Panc1 (cell line): ENCODE data around the gene PHRF1. TPM values are rescaled to one million over a fixed set of nuclear protein-coding genes. Genes with fewer than 3 reads are reported as not detected.

Experiments
- ATAC-seq: fragments of 200-7000 bp; cut with Tn5 transposase; 2 replicates; pipeline ENCODE4 v1.9.1; 2020; ENCODE audit warnings: mild to moderate bottlenecking, moderate library complexity
- BruUV-seq: library from RNA; stranded (reverse); fragments of 400-500 nt; replicated peaks from 2 replicates; lab custom pipeline; 2021; lab: Mats Ljungman, UMichigan
- CTCF ChIA-PET: fragments of 300-600 bp; sonication (Branson Sonifier 250); formaldehyde crosslinking; loops from one replicate; lab custom pipeline; 2022; ENCODE audit warnings: antibody characterized with exemption; lab: Charles Lee
- POLR2A ChIA-PET: fragments of 300-600 bp; sonication (Branson Sonifier 250); formaldehyde crosslinking; loops from one replicate; lab custom pipeline; 2022; ENCODE audit warnings: antibody characterized with exemption; lab: Charles Lee
- DNase-seq: peaks from one replicate; pipeline ENCODE4 v3.0.0-alpha.2; 2010; ENCODE audit warnings: low read depth, low spot score
- H3K27ac ChIP-seq: 2 replicates; pipeline ENCODE4 v1.5.1; 2011; ENCODE audit warnings: mild to moderate bottlenecking, low read length, inconsistent platforms
- H3K27me3 ChIP-seq: fragments of 200-500 bp; sonication (Bioruptor generic); 2 replicates; pipeline ENCODE4 v1.6.0; 2014; ENCODE audit warnings: low read length, inconsistent platforms; ENCODE audit not compliant: control insufficient read depth, insufficient read depth
- H3K36me3 ChIP-seq: fragments of 200-500 bp; sonication (Bioruptor generic); 2 replicates; pipeline ENCODE4 v1.5.1; 2014; ENCODE audit warnings: inconsistent platforms, mild to moderate bottlenecking, low read length, moderate library complexity; ENCODE audit not compliant: control insufficient read depth, insufficient read depth
- H3K4me1 ChIP-seq: 2 replicates; pipeline ENCODE4 v1.5.1; 2011; ENCODE audit warnings: inconsistent platforms, mild to moderate bottlenecking, low read length, moderate library complexity; ENCODE audit not compliant: control insufficient read depth, insufficient read depth
- H3K4me3 ChIP-seq, 2 experiments: 2 replicates each; pipeline ENCODE4 v1.5.1; 2011 to 2012; ENCODE audit warnings: low read depth in 2 of 2, low read length in 2 of 2, mild to moderate bottlenecking in 2 of 2, inconsistent platforms in 1 of 2, moderate library complexity in 1 of 2
- H3K9me3 ChIP-seq: fragments of 200-500 bp; sonication (Bioruptor generic); 2 replicates; pipeline ENCODE4 v1.5.1; 2014; ENCODE audit warnings: low read depth, mild to moderate bottlenecking, inconsistent platforms, low read length, moderate library complexity; ENCODE audit not compliant: control insufficient read depth, insufficient read depth
- CTCF ChIP-seq: fragments of 450-650 bp; IDR thresholded peaks from 2 replicates; pipeline ENCODE4 v1.5.1; 2017; ENCODE audit warnings: mild to moderate bottlenecking
- POLR2AphosphoS5 ChIP-seq: IDR thresholded peaks from 2 replicates; pipeline ENCODE4 v1.6.1; 2012; ENCODE audit warnings: mild to moderate bottlenecking, low read depth, low read length, moderate library complexity
- REST ChIP-seq, 2 experiments: IDR thresholded peaks; 2 replicates each; pipeline ENCODE4 v1.6.1; 2011 to 2012; ENCODE audit warnings: low read depth in 2 of 2, control low read depth in 1 of 2, low read length in 1 of 2, mild to moderate bottlenecking in 1 of 2, moderate library complexity in 1 of 2; ENCODE audit not compliant: insufficient read depth in 1 of 2
- SIN3A ChIP-seq: IDR thresholded peaks from 2 replicates; pipeline ENCODE4 v1.6.1; 2012; ENCODE audit warnings: low read depth, mild to moderate bottlenecking, low read length, moderate library complexity, borderline replicate concordance; ENCODE audit not compliant: insufficient read depth
- TCF7L2 ChIP-seq: IDR thresholded peaks from 2 replicates; pipeline ENCODE4 v1.6.1; 2011; ENCODE audit warnings: mild to moderate bottlenecking, low read depth, low read length, inconsistent platforms
- in situ Hi-C: cut with HindIII; loops from 2 replicates; pipeline ENCODE4 v1.10.0; 2016; ENCODE audit warnings: low sequenced_read_pairs, low pct_unique_long_range_greater_than_20kb
- intact Hi-C: fragments of 100-400 bp; cut with micrococcal nuclease; formaldehyde crosslinking; loops from one replicate; pipeline ENCODE4 v1.10.0; 2022; ENCODE audit not compliant: unreplicated experiment
- total RNA-seq: library from RNA; stranded (reverse); gene quantifications from one replicate; pipeline ENCODE4 v1.2.1, GENCODE V29; 2021; ENCODE audit not compliant: unreplicated experiment

The PHRF1 gene
- total RNA-seq, 1 experiment from 2014 or later: 90.6 TPM

- no peak for DNase-seq
- CTCF ChIA-PET: no interaction called here
- H3K27me3 ChIP-seq: no peaks in the 10 kb centered on the region
- no peak for ATAC-seq
- no peaks in the 10 kb centered on the region for H3K4me1 ChIP-seq
- no peak overlapping the region for H3K4me3 ChIP-seq
- in situ Hi-C loops (no loop called here), intact Hi-C loops (no loop called here)
- TF ChIP-seq REST (IDR thresholded peaks at IDR 0.05; ENCODE audit: insufficient read depth in 1 of 2, low read depth in 2 of 2, low read length in 1 of 2) (no peak), CTCF (no peak), SIN3A (no peak), TCF7L2 (no peak), POLR2AphosphoS5 (no peak)
- POLR2A ChIA-PET: interaction anchor here (0.7 kb wide), 1 partner anchor 127 kb away, joined by 6 read pairs; no protein-coding TSS in a partner anchor
- no peak overlapping the region for H3K27ac ChIP-seq
- H3K9me3 ChIP-seq: no peaks in the 10 kb centered on the region
- BruUV-seq: no TSS peak
- no peaks in the 10 kb centered on the region; the same call in 1 of the 2 replicates for H3K36me3 ChIP-seq
Measured at GRCh38 chr11:656426-656825, 80.2 kb downstream of the PHRF1 start.

- no TSS peak for BruUV-seq
- in situ Hi-C loops: no loop called here
Measured at GRCh38 chr11:656866-657265, 80.6 kb downstream of the PHRF1 start.

More at GRCh38 chr11:656866-657265, 80.6 kb downstream of the PHRF1 start:
- Histone ChIP-seq H3K4me1 (no peaks in the 10 kb centered on the region), H3K4me3 (no peak overlapping the region), H3K27ac (no peak overlapping the region), H3K36me3 (no peaks in the 10 kb centered on the region; the same call in 1 of the 2 replicates), H3K27me3 (no peaks in the 10 kb centered on the region), H3K9me3 (no peaks in the 10 kb centered on the region)
- ChIA-PET CTCF (no interaction called here), POLR2A (interaction anchor here (0.7 kb wide), 1 partner anchor 127 kb away, joined by 6 read pairs; no protein-coding TSS in a partner anchor)
- no peak for DNase-seq
- TF ChIP-seq TCF7L2 (no peak), REST (IDR thresholded peaks at IDR 0.05; ENCODE audit: insufficient read depth in 1 of 2, low read depth in 2 of 2, low read length in 1 of 2) (no peak), CTCF (no peak), SIN3A (no peak), POLR2AphosphoS5 (no peak)
- intact Hi-C loops: no loop called here
- no peak for ATAC-seq
